Mucosa of descending colon (tissue), 3 donors: Measurements from ENCODE around the gene OR13J1. TPM values are rescaled to one million over a fixed set of nuclear protein-coding genes. Genes with fewer than 3 reads are reported as not detected.
A peak's percentile ranks its signal among the peaks of the same experiment; 100 is the strongest.
"Not testable (repeated sequence)": the region's sequence is repeated elsewhere in the genome, so short reads cannot be mapped to it uniquely, and the experiment has no call there.

Source experiments
- ATAC-seq: fragments of 200-7000 bp; cut with Tn5 transposase; one replicate; pipeline ENCODE4 v1.9.1; 2020; ENCODE audit warnings: mild to moderate bottlenecking, moderate library complexity
- DNase-seq, 3 donors: peaks; one replicate each; pipeline ENCODE4 v3.0.0-alpha.2; 2020
- H3K36me3 ChIP-seq: fragments of 200-600 bp; one replicate; pipeline ENCODE4 v1.8.0; 2021; ENCODE audit warnings: low read depth, mild to moderate bottlenecking
- H3K4me1 ChIP-seq: fragments of 200-600 bp; one replicate; pipeline ENCODE4 v1.8.0; 2021; ENCODE audit warnings: low read depth, mild to moderate bottlenecking
- H3K4me3 ChIP-seq: fragments of 200-600 bp; one replicate; pipeline ENCODE4 v1.8.0; 2021; ENCODE audit warnings: mild to moderate bottlenecking
- H3K9me3 ChIP-seq: fragments of 200-600 bp; one replicate; pipeline ENCODE4 v1.8.0; 2021; ENCODE audit warnings: mild to moderate bottlenecking
- CTCF ChIP-seq: fragments of 200-600 bp; IDR thresholded peaks from one replicate; pipeline ENCODE4 v1.8.0; 2022; ENCODE audit warnings: antibody characterized with exemption, mild to moderate bottlenecking
- intact Hi-C, 2 donors: fragments of 100-400 bp; cut with DNase I in 1 of 2; cut with micrococcal nuclease in 1 of 2; formaldehyde crosslinking; loops; one replicate each; pipeline versions ENCODE4 v1.11.0 to v1.11.1; 2022; cut with DNase I, micrococcal nuclease
- total RNA-seq, 3 donors: library from RNA; stranded (reverse); fragmentation: NEBNext Ultra II Directional in 2 of 3; extraction: Animal tissue kit (Norgen Biotek cat#: 25700) in 2 of 3; gene quantifications; one replicate each; pipeline versions ENCODE4 v1.2.1 to v1.2.4, GENCODE V29; 2021 to 2023
- donor health status: DM: no; HTN: no; CAD: no; lungs with moderate emphysema.
- donor health status: DM: no; HTN: no; CAD: no.
- donor health status: DM: no; HTN: yes; CAD: no.

Gene OR13J1
- total RNA-seq, 3 donors from 2014 or later, result not detected

GRCh38 chr9:35891646-35892045 lies 21.4 kb upstream of the OR13J1 start:
- no peak for ATAC-seq

GRCh38 chr9:35884908-35885307 lies 14.7 kb upstream of the OR13J1 start:
- not testable (repeated sequence) for ATAC-seq, H3K4me1 ChIP-seq, H3K4me3 ChIP-seq, H3K9me3 ChIP-seq, H3K36me3 ChIP-seq, DNase-seq
- intact Hi-C loops, result loop anchor here (5.0 to 10.0 kb wide), 4 partner anchors 50 to 100 kb away; partner anchors contain the start of genes FAM221B (in 1 of the 2), NPR2 (in 1 of the 2) and TMEM8B (in 1 of the 2)

More at GRCh38 chr9:35891646-35892045, 21.4 kb upstream of the OR13J1 start:
- H3K36me3 ChIP-seq, result no peaks in the 10 kb centered on the region
- H3K4me3 ChIP-seq, result no peak overlapping the region
- DNase-seq, result no peak
- no peaks in the 10 kb centered on the region for H3K4me1 ChIP-seq
- no peak for TF ChIP-seq CTCF
- no peaks in the 10 kb centered on the region for H3K9me3 ChIP-seq
- intact Hi-C loops, result loop anchor here (10.0 kb wide), 2 partner anchors 123 to 133 kb away; no protein-coding TSS in a partner anchor

GRCh38 chr9:35882996-35883395 lies 12.8 kb upstream of the OR13J1 start:
- no peak for TF ChIP-seq CTCF
- H3K4me3 ChIP-seq, result no peak overlapping the region
- ATAC-seq, result no peak
- intact Hi-C loops, result loop anchor here (5.0 to 10.0 kb wide), 4 partner anchors 48 to 98 kb away; partner anchors contain the start of genes FAM221B (in 1 of the 2), NPR2 (in 1 of the 2) and TMEM8B (in 1 of the 2)
- H3K4me1 ChIP-seq, result no peaks in the 10 kb centered on the region
- no peak for DNase-seq
- no peaks in the 10 kb centered on the region for H3K9me3 ChIP-seq
- H3K36me3 ChIP-seq, result no peaks in the 10 kb centered on the region

GRCh38 chr9:35882263-35882848 lies 12.2 kb upstream of the OR13J1 start:
- H3K9me3 ChIP-seq, result no peaks in the 10 kb centered on the region
- H3K4me3 ChIP-seq, result no peak overlapping the region
- peak; percentile 94 for ATAC-seq
- peak; percentile 75 to 94 (median 89) for DNase-seq
- H3K36me3 ChIP-seq, result no peaks in the 10 kb centered on the region
- intact Hi-C loops, result loop anchor here (5.0 to 10.0 kb wide), 4 partner anchors 48 to 98 kb away; partner anchors contain the start of genes FAM221B (in 1 of the 2), NPR2 (in 1 of the 2) and TMEM8B (in 1 of the 2)
- peak; percentile 93 for TF ChIP-seq CTCF
- no peaks in the 10 kb centered on the region for H3K4me1 ChIP-seq

DNA sequence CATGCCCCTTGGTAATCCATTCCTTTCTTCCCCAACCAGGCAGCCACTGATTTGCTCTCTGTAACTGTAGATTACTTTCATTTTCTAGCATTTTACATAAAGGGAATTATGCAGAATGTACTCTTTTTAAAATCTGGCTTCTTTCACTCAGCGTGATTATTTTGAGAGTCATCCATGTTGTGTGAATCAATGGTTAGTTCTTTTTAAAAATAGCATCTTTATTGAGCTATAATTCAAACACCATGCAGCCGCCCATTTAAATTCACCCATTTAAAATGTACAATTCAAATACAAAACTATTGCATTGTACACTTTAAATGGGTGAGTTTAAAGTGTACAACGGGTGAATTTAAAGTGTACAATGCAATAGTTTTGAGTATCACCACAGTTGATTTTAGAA lies 2.3 kb upstream of the OR13J1 start:
- DNase-seq, result no peak

More for the DNA sequence above, 2.3 kb upstream of the OR13J1 start:
- no peak for TF ChIP-seq CTCF
- no peaks in the 10 kb centered on the region for H3K4me1 ChIP-seq
- no peaks in the 10 kb centered on the region for H3K36me3 ChIP-seq
- H3K9me3 ChIP-seq, result no peaks in the 10 kb centered on the region
- H3K4me3 ChIP-seq, result no peak overlapping the region
- no peak for ATAC-seq
- intact Hi-C loops, result no loop called here
